Lower leg skin (tissue), 4 donors: ENCODE measurements around the gene CLEC4D. TPM values are rescaled to one million over a fixed set of nuclear protein-coding genes. Genes with fewer than 3 reads are reported as not detected.

ENCODE experiments used
- DNase-seq, 2 donors: peaks; one replicate each; pipeline ENCODE4 v3.0.0-alpha.2; 2019; ENCODE audit warnings: low spot score in 2 of 2
- H3K4me3 ChIP-seq: fragments of 200-600 bp; sonication (generic); 2 replicates; pipeline ENCODE4 v1.5.1; 2017; ENCODE audit warnings: mild to moderate bottlenecking, low read depth; ENCODE audit not compliant: poor library complexity, severe bottlenecking
- CTCF ChIP-seq, 3 donors: fragments of 450-650 bp; IDR thresholded peaks; one replicate each; pipeline ENCODE4 v1.5.1; 2016; ENCODE audit warnings: antibody characterized with exemption in 3 of 3, mild to moderate bottlenecking in 3 of 3, moderate library complexity in 2 of 3
- POLR2A ChIP-seq, 2 donors: fragments of 450-650 bp; IDR thresholded peaks; one replicate each; pipeline ENCODE4 v1.6.1; 2016 to 2017; ENCODE audit warnings: antibody characterized with exemption in 2 of 2, mild to moderate bottlenecking in 1 of 2, moderate library complexity in 1 of 2
- WGBS, 2 donors: methylation state at CpG; one replicate each; pipeline ENCODE4 v1.1.5; 2018; 5-methylcytosine and 5-hydroxymethylcytosine counted together
- intact Hi-C: fragments of 100-400 bp; cut with DNase I; formaldehyde crosslinking; loops from one replicate; pipeline ENCODE4 v1.15.0; 2023; ENCODE audit warnings: low total_unique reads
- total RNA-seq, 4 donors: library from RNA; depleted of rRNA; stranded (reverse); fragments of >200 nt; gene quantifications; one replicate each; pipeline ENCODE4 v1.1.0, GENCODE V29; 2016

CLEC4D gene
- total RNA-seq, 4 donors from 2014 or later, result 0.26 TPM; not detected in 3

- intact Hi-C loops, result no loop called here
- TF ChIP-seq POLR2A (IDR thresholded peaks at IDR 0.05), result no peak
- peak in 1 of 3 donors; percentile 43 for TF ChIP-seq CTCF (IDR thresholded peaks at IDR 0.05)
- H3K4me3 ChIP-seq, result no peak overlapping the region
- DNase-seq, result peak in 1 of 2 donors; percentile 51
- 0 to 1% methylated on average over 3 of the region's 3 CpGs for WGBS, 2 donors
These were observed 31.0 kb downstream of the CLEC4D start for GRCh38 chr12:8544295-8544694.

DNA sequence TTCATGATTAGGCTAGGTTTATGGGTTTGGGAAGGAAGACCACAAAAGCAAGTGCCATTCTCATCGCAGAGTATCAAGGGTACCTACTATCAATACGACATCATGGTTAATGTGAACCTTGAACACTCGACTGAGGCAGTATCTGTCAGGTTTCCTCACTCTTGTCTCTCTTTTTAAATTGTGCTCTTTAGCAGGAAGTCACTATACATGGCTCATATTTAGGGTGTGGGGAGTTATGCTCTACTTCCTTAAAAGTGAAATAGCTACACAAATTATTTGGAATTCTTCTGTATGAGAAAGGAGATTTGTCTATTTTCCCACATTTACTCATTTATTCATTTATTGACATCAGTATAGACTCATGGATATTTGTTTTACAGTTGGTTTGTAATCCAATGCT lies 33.3 kb downstream of the CLEC4D start:
- intact Hi-C loops, result no loop called here
- no peak for TF ChIP-seq CTCF (IDR thresholded peaks at IDR 0.05)
- TF ChIP-seq POLR2A (IDR thresholded peaks at IDR 0.05), result no peak
- WGBS, 2 donors, result 75 to 80% methylated on average over 3 of the region's 3 CpGs
- DNase-seq, result no peak
- H3K4me3 ChIP-seq, result no peak overlapping the region

DNA sequence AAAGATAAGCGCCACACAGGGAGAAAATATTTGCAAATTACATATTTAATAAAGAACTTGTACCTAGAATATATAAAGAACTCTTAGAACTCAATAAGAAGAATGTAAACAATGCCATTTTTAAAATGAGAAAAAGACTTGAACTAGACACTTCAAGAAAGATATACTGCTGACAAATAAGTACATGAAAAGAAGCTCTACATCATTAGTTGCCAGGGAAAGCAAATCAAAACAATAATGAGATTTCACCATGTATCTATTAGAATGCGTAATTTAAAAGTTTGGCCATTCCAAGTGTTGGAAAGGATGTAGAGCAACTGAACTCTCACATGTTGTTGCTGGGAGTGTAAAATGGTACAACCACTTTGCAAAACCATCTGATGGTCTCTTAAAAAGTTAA lies 34.3 kb downstream of the CLEC4D start:
- DNase-seq, result no peak
- no peak overlapping the region for H3K4me3 ChIP-seq
- TF ChIP-seq POLR2A (IDR thresholded peaks at IDR 0.05), result no peak
- no peak for TF ChIP-seq CTCF (IDR thresholded peaks at IDR 0.05)
- WGBS, 2 donors, result 41 to 74% methylated on average over 2 of the region's 2 CpGs
- intact Hi-C loops, result no loop called here

DNA sequence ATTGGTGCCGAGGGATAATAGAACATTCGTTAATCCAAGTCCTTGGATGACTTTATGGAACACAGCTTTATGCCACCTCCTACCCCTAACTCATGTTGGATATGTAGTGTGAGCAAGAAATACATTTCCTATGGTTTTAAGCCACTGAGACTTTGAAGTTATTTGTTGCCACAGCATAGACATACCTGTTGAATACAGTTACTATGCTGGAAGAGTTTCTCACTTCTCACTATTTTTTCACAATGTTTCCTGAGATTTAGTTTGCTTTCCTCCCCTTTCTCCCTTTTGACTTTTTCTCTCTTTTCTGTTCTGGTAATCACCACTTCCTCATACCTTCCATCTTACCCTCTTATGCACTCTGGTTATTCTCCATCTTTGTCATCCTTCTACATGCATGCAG lies 34.9 kb downstream of the CLEC4D start:
- DNase-seq, result no peak
- WGBS, 2 donors, result 91 to 92% methylated on average over 2 of the region's 2 CpGs
- intact Hi-C loops, result no loop called here
- H3K4me3 ChIP-seq, result no peak overlapping the region
- no peak for TF ChIP-seq POLR2A (IDR thresholded peaks at IDR 0.05)
- TF ChIP-seq CTCF (IDR thresholded peaks at IDR 0.05), result no peak

- WGBS, 2 donors, result 71 to 72% methylated on average over 5 of the region's 5 CpGs
- TF ChIP-seq POLR2A (IDR thresholded peaks at IDR 0.05) (no peak), CTCF (IDR thresholded peaks at IDR 0.05) (no peak)
- no peak overlapping the region for H3K4me3 ChIP-seq
- intact Hi-C loops, result no loop called here
- no peak for DNase-seq
These were observed 36.1 kb downstream of the CLEC4D start for GRCh38 chr12:8549381-8549780.

DNA sequence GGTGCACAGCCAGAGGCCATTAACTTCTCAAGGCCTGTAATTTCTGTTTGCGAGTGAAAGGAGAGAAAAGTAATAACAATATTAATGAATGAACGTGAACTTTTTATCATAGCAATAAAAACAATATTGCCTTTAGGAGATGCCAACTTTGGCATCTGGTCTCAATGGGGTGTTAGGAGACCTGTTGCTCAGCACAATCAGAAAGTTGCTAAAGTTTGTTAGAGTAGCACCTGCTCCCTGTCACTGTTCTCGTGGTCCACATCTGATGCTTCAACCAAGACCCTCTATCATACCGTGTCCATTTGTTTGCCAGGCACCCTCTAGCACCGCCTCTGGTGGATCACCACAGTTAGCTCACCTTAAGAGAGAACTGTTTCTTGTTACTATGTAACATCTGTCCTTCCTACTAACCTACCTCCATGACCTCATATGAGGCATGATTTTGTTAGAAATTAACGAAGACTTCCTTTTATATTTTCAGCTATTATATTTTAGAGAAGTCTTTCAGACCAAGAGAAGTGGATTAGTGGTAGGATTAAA lies 39.9 kb downstream of the CLEC4D start:
- no peak overlapping the region for H3K4me3 ChIP-seq
- 36 to 44% methylated on average over 6 of the region's 6 CpGs for WGBS, 2 donors
- TF ChIP-seq CTCF (IDR thresholded peaks at IDR 0.05) (no peak), POLR2A (IDR thresholded peaks at IDR 0.05) (no peak)
- no peak for DNase-seq
- intact Hi-C loops, result no loop called here
